Measurements from ENCODE around the gene EZR.
A peak's percentile ranks its signal among the peaks of the same experiment; 100 is the strongest.

Gene EZR

GRCh38 chr6:158762787-158763433 is 56.3 kb downstream of the EZR start:
- no peaks in the 10 kb centered on the region for H3K9me3 ChIP-seq (ENCODE audit: control insufficient read depth, low read length)
- H3K14ac ChIP-seq (ENCODE audit: low read length in 2 of 2) = no peak overlapping the region
- WGBS = 84% methylated on average over 12 of the region's 12 CpGs
- no peak overlapping the region for H2BK15ac ChIP-seq (ENCODE audit: low read depth, poor library complexity, severe bottlenecking)
- H2BK120ac ChIP-seq (ENCODE audit: low read depth, low read length) = no peak overlapping the region
- H3K27me3 ChIP-seq (ENCODE audit: control insufficient read depth in 1 of 2, insufficient read depth in 1 of 2, low read length in 2 of 2) = no peaks in the 10 kb centered on the region
- H2BK5ac ChIP-seq (ENCODE audit: low read depth, low read length, poor library complexity, severe bottlenecking) = no peak overlapping the region
- H3K36me3 ChIP-seq (ENCODE audit: control insufficient read depth in 1 of 2, insufficient read depth in 2 of 2, low read depth in 1 of 2, low read length in 2 of 2) = peaks cover 6 to 47% of the 10 kb centered on the region in 2 experiments
- peak overlapping the region in 1 of 2 experiments; percentile 78 for H3K23ac ChIP-seq (ENCODE audit: low read length in 2 of 2)
- H2BK12ac ChIP-seq (ENCODE audit: low read length in 2 of 2) = no peak overlapping the region
- H2AFZ ChIP-seq (ENCODE audit: low read depth, low read length) = no peak overlapping the region
- no peak overlapping the region for H3K4me2 ChIP-seq (ENCODE audit: low read length, poor library complexity, severe bottlenecking)
- H2AK5ac ChIP-seq (ENCODE audit: low read length, severe bottlenecking) = no peak overlapping the region
- H3K79me1 ChIP-seq (replicated peaks; ENCODE audit: low read length, poor library complexity, severe bottlenecking) = peaks cover 8% of the 10 kb centered on the region
- no peak overlapping the region for H3K27ac ChIP-seq (ENCODE audit: low read length, poor library complexity, severe bottlenecking)
- no peak overlapping the region for H4K8ac ChIP-seq (ENCODE audit: low read length)
- H3K18ac ChIP-seq (ENCODE audit: low read depth in 1 of 2, low read length in 2 of 2) = no peak overlapping the region
- H3K4ac ChIP-seq (ENCODE audit: low read depth in 1 of 2, low read length in 2 of 2) = no peak overlapping the region
- no peak for DNase-seq
- H3K4me3 ChIP-seq (ENCODE audit: insufficient read depth in 1 of 2, low read depth in 1 of 2, low read length in 2 of 2) = no peak overlapping the region
- H4K91ac ChIP-seq (ENCODE audit: low read length) = no peak overlapping the region
- H3K9ac ChIP-seq (ENCODE audit: low read length) = peak overlapping the region; percentile 29
- peaks cover 7% of the 10 kb centered on the region for H3K4me1 ChIP-seq (ENCODE audit: control insufficient read depth, insufficient read depth, low read depth, low read length)

- Histone ChIP-seq H3K9ac (ENCODE audit: low read length) (no peak overlapping the region), H3K4ac (ENCODE audit: low read depth in 1 of 2, low read length in 2 of 2) (no peak overlapping the region), H2BK15ac (ENCODE audit: low read depth, poor library complexity, severe bottlenecking) (no peak overlapping the region), H2BK5ac (ENCODE audit: low read depth, low read length, poor library complexity, severe bottlenecking) (no peak overlapping the region), H3K9me3 (ENCODE audit: control insufficient read depth, low read length) (no peaks in the 10 kb centered on the region), H3K36me3 (ENCODE audit: control insufficient read depth in 1 of 2, insufficient read depth in 2 of 2, low read depth in 1 of 2, low read length in 2 of 2) (peaks cover 6 to 35% of the 10 kb centered on the region in 2 experiments), H2AFZ (ENCODE audit: low read depth, low read length) (no peak overlapping the region), H2BK12ac (ENCODE audit: low read length in 2 of 2) (no peak overlapping the region), H3K4me2 (ENCODE audit: low read length, poor library complexity, severe bottlenecking) (no peak overlapping the region), H3K27me3 (ENCODE audit: control insufficient read depth in 1 of 2, insufficient read depth in 1 of 2, low read length in 2 of 2) (no peaks in the 10 kb centered on the region), H4K91ac (ENCODE audit: low read length) (no peak overlapping the region), H3K18ac (ENCODE audit: low read depth in 1 of 2, low read length in 2 of 2) (no peak overlapping the region), H3K4me3 (ENCODE audit: insufficient read depth in 1 of 2, low read depth in 1 of 2, low read length in 2 of 2) (no peak overlapping the region), H3K14ac (ENCODE audit: low read length in 2 of 2) (no peak overlapping the region), H3K23ac (ENCODE audit: low read length in 2 of 2) (no peak overlapping the region), H4K8ac (ENCODE audit: low read length) (no peak overlapping the region), H3K4me1 (ENCODE audit: control insufficient read depth, insufficient read depth, low read depth, low read length) (peaks cover 10% of the 10 kb centered on the region), H3K27ac (ENCODE audit: low read length, poor library complexity, severe bottlenecking) (no peak overlapping the region), H2AK5ac (ENCODE audit: low read length, severe bottlenecking) (no peak overlapping the region), H2BK120ac (ENCODE audit: low read depth, low read length) (no peak overlapping the region), H3K79me1 (replicated peaks; ENCODE audit: low read length, poor library complexity, severe bottlenecking) (peaks cover 2% of the 10 kb centered on the region)
- no peak for DNase-seq
- WGBS = 91% methylated on average over 10 of the region's 10 CpGs
Measured at GRCh38 chr6:158761746-158762145, 57.4 kb downstream of the EZR start.

GRCh38 chr6:158760618-158761250 is 58.4 kb downstream of the EZR start:
- H2BK12ac ChIP-seq (ENCODE audit: low read length in 2 of 2) = no peak overlapping the region
- no peaks in the 10 kb centered on the region for H3K79me1 ChIP-seq (replicated peaks; ENCODE audit: low read length, poor library complexity, severe bottlenecking)
- H2AFZ ChIP-seq (ENCODE audit: low read depth, low read length) = no peak overlapping the region
- no peak for DNase-seq
- no peak overlapping the region for H3K9ac ChIP-seq (ENCODE audit: low read length)
- no peak overlapping the region for H3K4me2 ChIP-seq (ENCODE audit: low read length, poor library complexity, severe bottlenecking)
- H4K91ac ChIP-seq (ENCODE audit: low read length) = no peak overlapping the region
- H3K23ac ChIP-seq (ENCODE audit: low read length in 2 of 2) = no peak overlapping the region
- 81% methylated on average over 17 of the region's 17 CpGs for WGBS
- no peak overlapping the region for H3K4me3 ChIP-seq (ENCODE audit: insufficient read depth in 1 of 2, low read depth in 1 of 2, low read length in 2 of 2)
- no peak overlapping the region for H3K18ac ChIP-seq (ENCODE audit: low read depth in 1 of 2, low read length in 2 of 2)
- H2BK15ac ChIP-seq (ENCODE audit: low read depth, poor library complexity, severe bottlenecking) = no peak overlapping the region
- no peak overlapping the region for H3K4ac ChIP-seq (ENCODE audit: low read depth in 1 of 2, low read length in 2 of 2)
- H3K14ac ChIP-seq (ENCODE audit: low read length in 2 of 2) = no peak overlapping the region
- H4K8ac ChIP-seq (ENCODE audit: low read length) = no peak overlapping the region
- H2BK120ac ChIP-seq (ENCODE audit: low read depth, low read length) = no peak overlapping the region
- no peak overlapping the region for H2BK5ac ChIP-seq (ENCODE audit: low read depth, low read length, poor library complexity, severe bottlenecking)
- no peaks in the 10 kb centered on the region for H3K27me3 ChIP-seq (ENCODE audit: control insufficient read depth in 1 of 2, insufficient read depth in 1 of 2, low read length in 2 of 2)
- H3K4me1 ChIP-seq (ENCODE audit: control insufficient read depth, insufficient read depth, low read depth, low read length) = peaks cover 10% of the 10 kb centered on the region
- H3K36me3 ChIP-seq (ENCODE audit: control insufficient read depth in 1 of 2, insufficient read depth in 2 of 2, low read depth in 1 of 2, low read length in 2 of 2) = peaks cover 3 to 26% of the 10 kb centered on the region in 2 experiments
- no peak overlapping the region for H3K27ac ChIP-seq (ENCODE audit: low read length, poor library complexity, severe bottlenecking)
- no peaks in the 10 kb centered on the region for H3K9me3 ChIP-seq (ENCODE audit: control insufficient read depth, low read length)
- no peak overlapping the region for H2AK5ac ChIP-seq (ENCODE audit: low read length, severe bottlenecking)

- Histone ChIP-seq H3K23ac (ENCODE audit: low read length in 2 of 2) (peak overlapping the region in 1 of 2 experiments; percentile 85), H3K4me3 (ENCODE audit: insufficient read depth in 1 of 2, low read depth in 1 of 2, low read length in 2 of 2) (no peak overlapping the region), H3K4me1 (ENCODE audit: control insufficient read depth, insufficient read depth, low read depth, low read length) (peaks cover 10% of the 10 kb centered on the region), H2BK5ac (ENCODE audit: low read depth, low read length, poor library complexity, severe bottlenecking) (no peak overlapping the region), H4K8ac (ENCODE audit: low read length) (no peak overlapping the region), H2AFZ (ENCODE audit: low read depth, low read length) (no peak overlapping the region), H3K4me2 (ENCODE audit: low read length, poor library complexity, severe bottlenecking) (no peak overlapping the region), H2BK12ac (ENCODE audit: low read length in 2 of 2) (no peak overlapping the region), H3K4ac (ENCODE audit: low read depth in 1 of 2, low read length in 2 of 2) (no peak overlapping the region), H2BK120ac (ENCODE audit: low read depth, low read length) (no peak overlapping the region), H3K14ac (ENCODE audit: low read length in 2 of 2) (no peak overlapping the region), H4K91ac (ENCODE audit: low read length) (no peak overlapping the region), H3K36me3 (ENCODE audit: control insufficient read depth in 1 of 2, insufficient read depth in 2 of 2, low read depth in 1 of 2, low read length in 2 of 2) (peaks cover 0 to 19% of the 10 kb centered on the region in 2 experiments), H3K9ac (ENCODE audit: low read length) (no peak overlapping the region), H3K27me3 (ENCODE audit: control insufficient read depth in 1 of 2, insufficient read depth in 1 of 2, low read length in 2 of 2) (no peaks in the 10 kb centered on the region), H3K27ac (ENCODE audit: low read length, poor library complexity, severe bottlenecking) (no peak overlapping the region), H3K9me3 (ENCODE audit: control insufficient read depth, low read length) (no peaks in the 10 kb centered on the region), H2AK5ac (ENCODE audit: low read length, severe bottlenecking) (peak overlapping the region; percentile 19), H3K18ac (ENCODE audit: low read depth in 1 of 2, low read length in 2 of 2) (no peak overlapping the region), H3K79me1 (replicated peaks; ENCODE audit: low read length, poor library complexity, severe bottlenecking) (no peaks in the 10 kb centered on the region), H2BK15ac (ENCODE audit: low read depth, poor library complexity, severe bottlenecking) (no peak overlapping the region)
- 97% methylated on average over 7 of the region's 7 CpGs for WGBS
- no peak for DNase-seq
Measured at GRCh38 chr6:158759966-158760617, 59.1 kb downstream of the EZR start.

Measured in mesenchymal stem cell (in vitro differentiated cells and primary cell).